NOMO-1 treated with DMSO at 0.1 percent for 48 hours (cell line): ENCODE results near the gene TBX18.

Source experiments
- DNase-seq: peaks from one replicate; lab custom pipeline; 2025; ENCODE audit not compliant: unreplicated experiment; lab: John Stamatoyannopoulos, UW

The TBX18 gene

GRCh38 chr6:84675651-84676050 is 88.7 kb downstream of the TBX18 start:
- no peak for DNase-seq

GRCh38 chr6:84674395-84674794 is 90.0 kb downstream of the TBX18 start:
- no peak for DNase-seq

- DNase-seq: no peak
Measured at GRCh38 chr6:84671183-84671582, 93.2 kb downstream of the TBX18 start.

- no peak for DNase-seq
Measured at GRCh38 chr6:84669945-84670344, 94.5 kb downstream of the TBX18 start.

GRCh38 chr6:84667252-84668213 is 96.9 kb downstream of the TBX18 start:
- no peak for DNase-seq

GRCh38 chr6:84665401-84665800 is 99.0 kb downstream of the TBX18 start:
- DNase-seq: no peak

- no peak for DNase-seq
Measured at GRCh38 chr6:84663866-84664265, 100.5 kb downstream of the TBX18 start.

- no peak for DNase-seq
Measured at GRCh38 chr6:84657486-84657885, 106.9 kb downstream of the TBX18 start.

- DNase-seq: no peak
Measured at GRCh38 chr6:84657025-84657424, 107.4 kb downstream of the TBX18 start.

GRCh38 chr6:84653027-84653551 is 111.3 kb downstream of the TBX18 start:
- DNase-seq: no peak

GRCh38 chr6:84652356-84653026 is 111.9 kb downstream of the TBX18 start:
- no peak for DNase-seq

GRCh38 chr6:84651583-84651982 is 112.8 kb downstream of the TBX18 start:
- DNase-seq: no peak

GRCh38 chr6:84648444-84648843 is 116.0 kb downstream of the TBX18 start:
- DNase-seq: no peak

GRCh38 chr6:84645563-84646266 is 118.7 kb downstream of the TBX18 start:
- no peak for DNase-seq

- peak; percentile 12 for DNase-seq
Measured at GRCh38 chr6:84645000-84645399, 119.4 kb downstream of the TBX18 start.

GRCh38 chr6:84643778-84644177 is 120.6 kb downstream of the TBX18 start:
- DNase-seq: peak; percentile 89

GRCh38 chr6:84641076-84641475 is 123.3 kb downstream of the TBX18 start:
- no peak for DNase-seq

- no peak for DNase-seq
Measured at GRCh38 chr6:84639396-84639795, 125.0 kb downstream of the TBX18 start.

- no peak for DNase-seq
Measured at GRCh38 chr6:84638286-84638685, 126.1 kb downstream of the TBX18 start.
